Muscle layer of duodenum (tissue), 2 donors: ENCODE data around the gene PIK3CD.

Experiments used
- H3K27ac ChIP-seq: one replicate; pipeline ENCODE4 v1.7.0; 2013; ENCODE audit warnings: mild to moderate bottlenecking, low read length
- H3K27me3 ChIP-seq: one replicate; pipeline ENCODE4 v1.7.0; 2013; ENCODE audit warnings: low read depth, mild to moderate bottlenecking, control low read depth, low read length
- H3K36me3 ChIP-seq, 2 donors: one replicate each; pipeline ENCODE4 v1.7.0; 2013; ENCODE audit warnings: low read length in 2 of 2, control low read depth in 1 of 2, mild to moderate bottlenecking in 1 of 2; ENCODE audit not compliant: insufficient read depth in 2 of 2, control insufficient read depth in 1 of 2
- H3K4me1 ChIP-seq, 2 donors: one replicate each; pipeline ENCODE4 v1.7.0; 2013; ENCODE audit warnings: low read length in 2 of 2, mild to moderate bottlenecking in 2 of 2, control low read depth in 1 of 2, moderate library complexity in 1 of 2; ENCODE audit not compliant: insufficient read depth in 2 of 2, control insufficient read depth in 1 of 2
- H3K4me3 ChIP-seq, 2 donors: one replicate each; pipeline ENCODE4 v1.7.0; 2013; ENCODE audit warnings: low read length in 2 of 2, low read depth in 1 of 2, mild to moderate bottlenecking in 1 of 2
- H3K9me3 ChIP-seq, 2 donors: one replicate each; pipeline ENCODE4 v1.7.0; 2013; ENCODE audit warnings: low read length in 2 of 2, control low read depth in 1 of 2, mild to moderate bottlenecking in 1 of 2; ENCODE audit not compliant: control insufficient read depth in 1 of 2
- donor health status: healthy.

PIK3CD gene

GRCh38 chr1:9646037-9646436 lies 5.5 kb upstream of the PIK3CD start:
- Histone ChIP-seq H3K27me3 (no peaks in the 10 kb centered on the region), H3K4me1 (no peaks in the 10 kb centered on the region), H3K36me3 (no peaks in the 10 kb centered on the region), H3K9me3 (no peaks in the 10 kb centered on the region), H3K4me3 (no peak overlapping the region), H3K27ac (no peak overlapping the region)

GRCh38 chr1:9648171-9648570 lies 3.4 kb upstream of the PIK3CD start:
- H3K36me3 ChIP-seq: no peaks in the 10 kb centered on the region
- H3K9me3 ChIP-seq: no peaks in the 10 kb centered on the region
- no peak overlapping the region for H3K27ac ChIP-seq
- H3K4me3 ChIP-seq: no peak overlapping the region
- H3K4me1 ChIP-seq: peaks cover 0 to 16% of the 10 kb centered on the region in 2 donors
- no peaks in the 10 kb centered on the region for H3K27me3 ChIP-seq

- no peak overlapping the region for H3K27ac ChIP-seq
- H3K36me3 ChIP-seq: no peaks in the 10 kb centered on the region
- peaks cover 0 to 16% of the 10 kb centered on the region in 2 donors for H3K4me1 ChIP-seq
- no peaks in the 10 kb centered on the region for H3K27me3 ChIP-seq
- no peaks in the 10 kb centered on the region for H3K9me3 ChIP-seq
- H3K4me3 ChIP-seq: no peak overlapping the region
Observed at GRCh38 chr1:9649769-9650168, 1.8 kb upstream of the PIK3CD start.

GRCh38 chr1:9651220-9651564 lies 339 bp upstream of the PIK3CD start:
- no peaks in the 10 kb centered on the region for H3K9me3 ChIP-seq
- H3K27me3 ChIP-seq: no peaks in the 10 kb centered on the region
- no peaks in the 10 kb centered on the region for H3K36me3 ChIP-seq
- H3K27ac ChIP-seq: no peak overlapping the region
- peaks cover 0 to 16% of the 10 kb centered on the region in 2 donors for H3K4me1 ChIP-seq
- H3K4me3 ChIP-seq: peak overlapping the region; percentile 11 to 62

- Histone ChIP-seq H3K27me3 (no peaks in the 10 kb centered on the region), H3K4me3 (peak overlapping the region in 1 of 2 donors; percentile 62), H3K36me3 (no peaks in the 10 kb centered on the region), H3K27ac (no peak overlapping the region), H3K4me1 (peaks cover 0 to 16% of the 10 kb centered on the region in 2 donors), H3K9me3 (no peaks in the 10 kb centered on the region)
Observed at GRCh38 chr1:9652379-9653209, 1.1 kb downstream of the PIK3CD start.

- Histone ChIP-seq H3K27me3 (no peaks in the 10 kb centered on the region), H3K4me1 (peaks cover 0 to 16% of the 10 kb centered on the region in 2 donors), H3K4me3 (peak overlapping the region in 1 of 2 donors; percentile 62), H3K36me3 (no peaks in the 10 kb centered on the region), H3K9me3 (no peaks in the 10 kb centered on the region), H3K27ac (no peak overlapping the region)
Observed at GRCh38 chr1:9653210-9653490, 1.6 kb downstream of the PIK3CD start.

GRCh38 chr1:9653491-9654050 lies 2.0 kb downstream of the PIK3CD start:
- Histone ChIP-seq H3K27me3 (no peaks in the 10 kb centered on the region), H3K36me3 (no peaks in the 10 kb centered on the region), H3K4me3 (peak overlapping the region; percentile 21 to 62), H3K27ac (no peak overlapping the region), H3K9me3 (no peaks in the 10 kb centered on the region), H3K4me1 (peaks cover 0 to 16% of the 10 kb centered on the region in 2 donors)

- no peaks in the 10 kb centered on the region for H3K27me3 ChIP-seq
- H3K36me3 ChIP-seq: no peaks in the 10 kb centered on the region
- peak overlapping the region; percentile 21 to 62 for H3K4me3 ChIP-seq
- H3K27ac ChIP-seq: no peak overlapping the region
- no peaks in the 10 kb centered on the region for H3K9me3 ChIP-seq
- peaks cover 0 to 16% of the 10 kb centered on the region in 2 donors for H3K4me1 ChIP-seq
Observed at GRCh38 chr1:9654051-9654833, 2.7 kb downstream of the PIK3CD start.

- peaks cover 0 to 16% of the 10 kb centered on the region in 2 donors for H3K4me1 ChIP-seq
- no peaks in the 10 kb centered on the region for H3K36me3 ChIP-seq
- no peak overlapping the region for H3K27ac ChIP-seq
- no peaks in the 10 kb centered on the region for H3K9me3 ChIP-seq
- H3K4me3 ChIP-seq: no peak overlapping the region
- H3K27me3 ChIP-seq: no peaks in the 10 kb centered on the region
Observed at GRCh38 chr1:9654834-9655723, 3.5 kb downstream of the PIK3CD start.

- Histone ChIP-seq H3K4me1 (peaks cover 0 to 16% of the 10 kb centered on the region in 2 donors), H3K9me3 (no peaks in the 10 kb centered on the region), H3K27me3 (no peaks in the 10 kb centered on the region), H3K36me3 (no peaks in the 10 kb centered on the region), H3K27ac (no peak overlapping the region), H3K4me3 (no peak overlapping the region)
Observed at GRCh38 chr1:9655836-9656235, 4.3 kb downstream of the PIK3CD start.
